ENCODE data around the gene ZFP92.
A peak's percentile ranks its signal among the peaks of the same experiment; 100 is the strongest.

Gene ZFP92, protein sequence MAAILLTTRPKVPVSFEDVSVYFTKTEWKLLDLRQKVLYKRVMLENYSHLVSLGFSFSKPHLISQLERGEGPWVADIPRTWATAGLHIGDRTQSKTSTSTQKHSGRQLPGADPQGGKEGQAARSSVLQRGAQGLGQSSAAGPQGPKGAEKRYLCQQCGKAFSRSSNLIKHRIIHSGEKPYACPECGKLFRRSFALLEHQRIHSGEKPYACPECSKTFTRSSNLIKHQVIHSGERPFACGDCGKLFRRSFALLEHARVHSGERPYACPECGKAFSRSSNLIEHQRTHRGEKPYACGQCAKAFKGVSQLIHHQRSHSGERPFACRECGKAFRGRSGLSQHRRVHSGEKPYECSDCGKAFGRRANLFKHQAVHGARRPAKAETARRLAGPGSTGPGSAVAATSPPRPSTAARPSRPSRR

DNA sequence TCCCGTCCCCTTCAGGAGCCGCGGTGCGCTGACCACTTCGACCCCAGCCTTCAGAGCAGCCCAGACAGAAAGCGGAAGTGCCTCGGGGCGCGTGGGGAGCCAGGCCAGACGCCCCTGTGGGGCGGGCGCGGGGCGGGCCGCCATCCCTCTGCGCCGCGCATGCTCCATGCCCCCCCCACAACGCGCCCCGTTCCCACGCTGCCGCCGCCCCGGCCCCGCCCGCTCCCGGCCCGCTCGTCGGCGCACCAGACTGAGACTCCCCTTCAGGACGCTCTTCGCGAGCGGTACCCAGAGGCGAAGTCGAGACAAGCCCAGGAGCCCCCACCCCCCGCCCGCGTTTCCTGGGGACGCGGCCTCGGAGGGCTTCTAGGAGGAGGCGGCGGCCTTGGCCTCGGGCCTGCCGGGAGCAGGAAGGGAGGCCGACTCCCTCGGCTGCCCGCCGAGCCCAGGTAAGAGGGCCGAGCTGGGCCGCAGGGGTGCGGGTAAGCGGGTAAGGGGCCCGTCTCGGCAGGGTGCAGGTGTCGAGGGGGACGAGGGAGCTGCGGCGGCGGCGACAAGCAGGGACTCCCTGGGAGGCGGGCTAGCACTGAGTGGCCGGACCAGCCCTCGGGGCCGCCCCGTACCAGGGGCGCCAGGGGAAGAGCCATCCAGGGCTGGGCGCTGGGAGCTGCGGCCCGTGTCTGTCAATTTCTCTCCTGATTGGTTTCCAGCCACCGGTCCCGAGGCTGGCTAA, at the start of gene ZFP92:
TSS of gene ZFP92 (plus strand) at position 218 of the 733 bp plus-strand sequence. CDS start 6,851 bp downstream, outside the sequence.
- H3K4me3 Mint-ChIP-seq, result peak within 1 kb of the TSS; percentile 78 to 84
- H3K9me3 Mint-ChIP-seq, result no peaks in the 10 kb centered on the region
- H3K27ac Mint-ChIP-seq, result peak within 1 kb of the TSS in 1 of 2 donors; percentile 86
- H3K27me3 Mint-ChIP-seq, result peaks cover 8% of the 10 kb centered on the region
- ATAC-seq, result peak; percentile 64
- DNase-seq, result peak; percentile 18 to 36
- peaks cover 20% of the 10 kb centered on the region for H3K4me1 Mint-ChIP-seq

DNA sequence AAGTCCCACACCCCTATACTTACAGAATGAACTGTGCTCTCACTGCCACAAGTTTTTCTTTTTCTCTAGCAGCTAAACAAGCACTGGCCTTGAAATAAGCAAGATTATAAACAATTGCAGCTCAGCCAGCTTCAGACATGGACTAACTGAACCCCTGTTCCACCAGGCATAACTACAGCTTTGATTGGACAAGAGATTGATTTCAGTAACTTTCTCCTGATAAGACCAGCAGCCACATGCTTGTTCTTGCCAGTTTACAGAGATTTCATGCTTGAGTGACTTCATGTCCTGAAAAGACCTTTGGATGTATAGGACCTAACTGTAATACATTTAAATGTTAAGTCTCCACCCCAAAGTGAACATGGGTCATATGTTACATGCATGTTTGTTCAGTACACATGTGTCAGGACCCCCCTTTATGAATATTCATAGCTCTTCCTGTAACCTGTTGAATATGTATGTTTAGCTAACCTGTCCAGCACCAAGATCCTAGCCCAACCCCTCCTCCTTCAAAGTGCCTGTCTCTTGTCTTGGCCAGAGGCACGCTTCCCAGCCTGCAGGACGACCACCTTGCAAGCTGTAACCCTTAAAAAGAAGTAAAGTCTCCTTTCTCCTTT, 49.4 kb upstream of the ZFP92 start:
- DNase-seq, result no peak
- no peak overlapping the region for H3K4me3 Mint-ChIP-seq
- no peaks in the 10 kb centered on the region for H3K4me1 Mint-ChIP-seq
- H3K9me3 Mint-ChIP-seq, result peaks cover 5% of the 10 kb centered on the region in 2 donors
- ATAC-seq, result no peak
- no peak overlapping the region for H3K27ac Mint-ChIP-seq
- H3K27me3 Mint-ChIP-seq, result no peaks in the 10 kb centered on the region

DNA sequence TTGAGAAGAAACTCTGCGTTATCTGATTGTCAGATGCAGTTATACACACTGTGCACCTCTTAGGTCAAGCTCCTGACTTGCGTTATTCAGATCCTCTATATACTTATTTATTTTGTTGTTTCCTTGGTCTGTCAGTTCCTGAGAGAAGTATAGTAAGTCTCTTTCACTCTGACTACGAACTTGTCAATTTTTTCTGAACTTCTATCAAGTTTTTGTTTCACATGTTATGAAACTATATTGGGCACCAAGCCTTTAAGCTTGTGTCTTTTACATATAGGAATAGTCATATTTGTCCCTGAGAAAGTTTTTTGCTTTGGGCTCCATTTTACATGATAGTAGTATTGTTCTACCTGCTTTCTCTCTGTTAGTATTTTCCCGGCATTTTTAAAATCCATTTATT, 45.6 kb upstream of the ZFP92 start:
- Mint-ChIP-seq H3K27ac (no peak overlapping the region), H3K9me3 (no peaks in the 10 kb centered on the region), H3K4me3 (no peak overlapping the region), H3K27me3 (no peaks in the 10 kb centered on the region), H3K4me1 (peaks cover 4% of the 10 kb centered on the region)
- DNase-seq, result no peak
- ATAC-seq, result no peak

DNA sequence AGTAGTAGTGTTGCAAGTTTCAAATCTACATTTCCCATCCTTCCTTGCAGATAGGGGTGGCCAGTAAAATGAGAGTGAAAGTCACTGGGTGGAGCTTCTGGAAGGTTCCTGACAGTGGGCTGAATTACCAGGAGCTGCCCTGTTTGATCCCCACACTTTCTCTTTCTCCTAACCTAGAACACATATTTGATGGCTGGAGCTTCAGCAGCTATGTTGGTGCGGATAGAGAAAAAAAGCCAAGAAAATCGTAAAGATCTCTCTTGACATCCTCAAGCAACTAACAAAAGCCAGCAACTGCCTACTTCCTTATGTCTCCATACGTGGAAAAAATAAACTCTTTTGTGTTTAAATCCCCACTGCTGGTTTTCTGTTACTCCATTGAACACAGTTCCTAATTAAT, 45.2 kb upstream of the ZFP92 start:
- peaks cover 6% of the 10 kb centered on the region for H3K4me1 Mint-ChIP-seq
- H3K4me3 Mint-ChIP-seq, result no peak overlapping the region
- ATAC-seq (no peak), DNase-seq (no peak)
- no peaks in the 10 kb centered on the region for H3K27me3 Mint-ChIP-seq
- no peak overlapping the region for H3K27ac Mint-ChIP-seq
- H3K9me3 Mint-ChIP-seq, result no peaks in the 10 kb centered on the region

DNA sequence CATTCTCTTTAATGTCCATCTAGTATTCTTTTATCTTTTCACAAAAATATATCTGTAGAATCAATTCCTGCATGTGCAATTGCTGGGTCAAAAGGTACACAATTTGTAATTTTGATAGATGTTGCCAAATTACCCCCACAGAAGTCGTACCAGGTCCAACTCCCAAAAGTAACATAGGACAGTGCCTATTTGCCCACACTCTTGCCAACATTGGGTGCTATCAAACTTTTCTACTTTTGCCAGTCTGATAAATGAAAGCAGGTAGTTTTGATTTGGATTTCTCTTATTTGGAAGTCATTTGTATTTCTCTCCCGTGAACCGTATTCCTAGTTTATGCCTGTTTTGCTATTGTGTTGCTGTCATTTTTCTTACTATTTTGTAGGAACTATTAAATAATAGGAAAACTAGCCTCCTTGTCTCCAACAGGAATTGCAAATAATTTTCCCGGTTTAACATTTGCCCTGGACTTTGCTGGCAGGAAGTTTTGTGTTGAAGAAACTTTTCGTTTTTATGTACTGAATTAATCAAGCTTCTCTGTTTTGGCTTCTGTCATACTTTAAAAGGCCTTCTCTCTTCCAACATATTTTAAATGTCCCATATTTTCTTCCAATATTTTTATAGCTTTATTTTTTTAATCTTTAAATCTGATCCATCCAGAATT, 44.3 kb upstream of the ZFP92 start:
- Mint-ChIP-seq H3K4me1 (peaks cover 6% of the 10 kb centered on the region), H3K27ac (no peak overlapping the region), H3K27me3 (no peaks in the 10 kb centered on the region), H3K9me3 (no peaks in the 10 kb centered on the region), H3K4me3 (no peak overlapping the region)
- DNase-seq (no peak), ATAC-seq (no peak)

DNA sequence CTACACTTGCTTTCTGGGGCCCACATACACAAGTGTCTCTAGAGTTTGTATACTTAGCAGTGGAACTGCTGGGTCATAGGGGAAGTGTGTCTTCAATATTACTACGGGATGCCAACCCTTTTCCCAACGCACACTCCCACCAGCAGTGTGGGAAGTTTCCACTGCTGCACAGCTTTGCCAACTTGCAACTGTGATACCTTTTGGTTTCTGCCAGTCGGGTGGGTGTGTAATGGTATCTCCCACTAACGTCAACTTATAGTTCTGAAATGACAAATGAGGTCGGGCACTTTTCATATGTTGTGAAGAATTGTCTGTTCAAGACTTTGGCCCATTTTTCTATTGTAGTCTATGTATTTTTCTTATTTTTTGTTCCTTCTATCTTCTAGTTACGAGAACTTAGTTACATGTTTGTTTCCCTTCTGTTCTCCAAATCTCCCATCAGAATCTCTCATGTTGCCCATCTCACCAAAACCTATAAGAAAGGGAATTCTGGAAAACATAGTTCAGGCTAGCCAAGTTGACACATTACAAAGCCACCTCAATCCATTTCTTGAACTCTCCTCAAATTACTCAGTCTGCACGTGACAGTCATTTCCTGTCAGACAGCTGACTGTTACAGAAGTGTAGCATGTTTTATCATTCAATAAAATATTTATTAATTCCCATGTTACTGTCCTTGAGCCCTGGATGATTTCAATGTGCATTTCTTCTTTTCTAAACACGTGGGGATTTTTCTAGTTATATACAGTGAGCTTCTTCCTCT, 40.8 kb upstream of the ZFP92 start:
- DNase-seq, result no peak
- no peak for ATAC-seq
- Mint-ChIP-seq H3K4me3 (no peak overlapping the region), H3K27me3 (no peaks in the 10 kb centered on the region), H3K27ac (peak overlapping the region in 1 of 2 donors; percentile 59), H3K4me1 (peaks cover 6% of the 10 kb centered on the region), H3K9me3 (no peaks in the 10 kb centered on the region)

DNA sequence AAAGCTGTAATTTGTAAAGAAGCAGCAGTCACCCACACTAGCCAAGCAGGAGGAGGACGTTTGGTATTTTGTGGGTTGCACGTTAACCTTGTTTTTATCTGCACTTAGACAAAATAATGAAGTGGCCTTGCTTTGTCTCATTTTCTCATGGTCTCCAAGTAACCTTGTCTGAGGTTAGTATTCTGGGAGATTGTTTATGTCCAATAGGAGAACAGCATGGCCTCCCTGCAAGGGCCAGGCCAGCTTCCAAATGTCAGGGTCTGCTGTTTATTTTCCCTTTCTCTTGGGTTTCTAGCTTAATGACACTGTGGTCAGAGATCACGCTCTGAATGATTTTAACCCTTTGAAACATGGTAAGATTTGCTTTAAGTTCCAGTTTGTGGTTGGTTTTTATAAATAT, 40.0 kb upstream of the ZFP92 start:
- no peak for DNase-seq
- Mint-ChIP-seq H3K27me3 (no peaks in the 10 kb centered on the region), H3K27ac (no peak overlapping the region), H3K9me3 (no peaks in the 10 kb centered on the region), H3K4me1 (peaks cover 6% of the 10 kb centered on the region), H3K4me3 (no peak overlapping the region)
- no peak for ATAC-seq

DNA sequence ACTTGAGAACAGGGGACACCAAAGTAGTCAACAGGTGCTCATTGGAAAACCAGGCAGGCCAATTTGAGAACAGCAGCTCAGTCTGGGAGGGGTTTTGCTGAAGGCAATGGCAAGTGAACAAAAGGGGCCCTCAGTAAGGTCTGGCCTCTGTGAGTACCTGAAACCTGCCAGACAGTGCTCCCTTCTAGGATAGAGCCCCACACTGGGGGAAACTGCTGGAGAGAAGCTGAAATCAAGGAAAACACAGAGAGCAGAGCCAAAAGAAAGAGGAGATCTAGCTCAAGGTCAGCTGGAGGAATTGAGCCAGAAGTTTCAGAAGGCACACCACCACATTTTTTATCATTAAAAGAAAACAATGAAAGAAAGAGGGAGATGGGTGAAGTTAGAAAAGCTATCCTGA, 38.3 kb upstream of the ZFP92 start:
- Mint-ChIP-seq H3K27me3 (no peaks in the 10 kb centered on the region), H3K4me1 (peaks cover 6% of the 10 kb centered on the region), H3K27ac (no peak overlapping the region), H3K9me3 (no peaks in the 10 kb centered on the region), H3K4me3 (no peak overlapping the region)
- ATAC-seq, result no peak
- no peak for DNase-seq

DNA sequence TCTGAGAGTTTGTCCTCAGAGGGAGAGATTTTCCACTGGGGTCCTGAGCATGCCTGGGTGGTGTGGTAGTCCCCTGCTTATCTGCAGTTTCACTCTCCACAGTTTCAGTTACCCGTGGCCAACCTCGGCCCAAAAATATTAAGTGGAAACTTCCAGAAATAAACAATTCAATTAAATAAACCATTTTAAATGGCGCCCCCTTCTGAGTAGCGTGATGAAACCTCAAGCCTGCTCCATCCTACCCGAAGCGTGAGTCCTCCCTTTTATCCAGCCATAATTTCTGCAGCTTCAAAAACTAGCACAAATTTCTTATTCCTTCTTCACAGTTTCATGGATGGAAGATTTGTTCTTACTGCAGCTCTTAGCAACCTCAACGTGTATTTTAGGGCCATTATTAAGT, 36.8 kb upstream of the ZFP92 start:
- no peaks in the 10 kb centered on the region for H3K27me3 Mint-ChIP-seq
- no peak overlapping the region for H3K27ac Mint-ChIP-seq
- H3K4me3 Mint-ChIP-seq, result no peak overlapping the region
- H3K4me1 Mint-ChIP-seq, result peaks cover 6% of the 10 kb centered on the region
- no peak for ATAC-seq
- no peaks in the 10 kb centered on the region for H3K9me3 Mint-ChIP-seq
- DNase-seq, result no peak

DNA sequence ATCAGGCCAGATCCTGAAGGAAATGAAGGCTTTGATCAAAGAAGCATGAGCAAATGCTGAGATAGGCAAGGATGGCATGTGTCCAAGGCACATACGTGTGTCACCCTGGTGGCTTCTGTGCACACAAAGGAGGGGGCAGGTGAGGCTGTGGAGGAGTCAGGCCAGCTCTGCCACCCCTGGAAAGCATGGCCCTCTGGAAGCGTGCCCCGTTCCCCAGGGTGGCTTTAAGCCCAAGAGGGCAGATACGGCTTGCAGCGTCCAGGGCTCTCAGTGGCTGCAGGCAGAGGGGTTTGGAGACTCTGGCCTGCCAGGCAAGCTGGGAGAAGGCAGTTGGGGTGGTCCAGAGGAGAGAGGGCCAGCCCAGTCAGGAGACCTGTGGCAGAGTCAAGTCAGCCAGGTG, 35.7 kb upstream of the ZFP92 start:
- ATAC-seq (no peak), DNase-seq (no peak)
- H3K4me3 Mint-ChIP-seq, result no peak overlapping the region
- H3K27me3 Mint-ChIP-seq, result no peaks in the 10 kb centered on the region
- H3K27ac Mint-ChIP-seq, result no peak overlapping the region
- peaks cover 4% of the 10 kb centered on the region for H3K4me1 Mint-ChIP-seq
- no peaks in the 10 kb centered on the region for H3K9me3 Mint-ChIP-seq

DNA sequence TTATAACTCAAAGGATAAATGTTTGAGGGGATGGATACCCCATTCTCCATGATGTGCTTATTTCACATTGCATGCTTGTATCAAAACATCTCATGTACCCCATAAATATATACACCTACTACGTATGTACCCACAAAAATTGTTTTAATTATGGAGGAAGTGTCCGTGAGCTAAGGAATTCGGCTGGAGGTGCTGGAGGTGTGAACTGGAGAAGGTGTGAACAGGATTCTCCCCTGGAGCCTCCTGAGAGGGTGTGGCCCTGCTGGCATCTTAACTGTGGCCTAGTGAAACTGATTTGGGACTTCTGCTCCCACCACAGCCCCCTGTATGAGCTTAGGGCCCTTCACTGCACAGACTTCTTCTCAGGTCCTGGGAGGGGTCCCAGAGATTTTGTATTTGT, 33.5 kb upstream of the ZFP92 start:
- ATAC-seq, result no peak
- no peak for DNase-seq
- no peak overlapping the region for H3K27ac Mint-ChIP-seq
- H3K4me1 Mint-ChIP-seq, result no peaks in the 10 kb centered on the region
- H3K27me3 Mint-ChIP-seq, result no peaks in the 10 kb centered on the region
- H3K9me3 Mint-ChIP-seq, result no peaks in the 10 kb centered on the region
- H3K4me3 Mint-ChIP-seq, result no peak overlapping the region

DNA sequence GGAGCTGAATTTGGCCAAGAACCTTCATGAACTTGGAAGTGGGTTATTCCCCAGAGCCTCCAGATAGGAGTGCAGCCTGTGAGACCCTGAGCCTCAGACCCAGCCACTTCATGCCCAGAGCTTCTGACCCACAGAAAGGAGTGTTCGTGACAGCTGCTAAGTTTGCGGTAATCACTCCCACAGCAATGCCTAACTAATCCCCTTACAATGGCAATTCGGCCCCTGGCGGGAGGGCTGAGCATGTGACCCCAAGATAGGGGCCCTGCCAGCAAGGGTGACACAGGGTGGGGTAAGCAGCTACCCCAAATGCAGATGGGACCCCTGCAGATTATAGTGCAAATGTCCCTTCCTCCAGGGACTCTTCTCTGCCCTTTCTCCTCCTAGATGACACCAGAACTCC, 32.7 kb upstream of the ZFP92 start:
- H3K4me3 Mint-ChIP-seq, result no peak overlapping the region
- ATAC-seq (no peak), DNase-seq (no peak)
- H3K9me3 Mint-ChIP-seq, result no peaks in the 10 kb centered on the region
- no peaks in the 10 kb centered on the region for H3K4me1 Mint-ChIP-seq
- no peaks in the 10 kb centered on the region for H3K27me3 Mint-ChIP-seq
- H3K27ac Mint-ChIP-seq, result no peak overlapping the region

DNA sequence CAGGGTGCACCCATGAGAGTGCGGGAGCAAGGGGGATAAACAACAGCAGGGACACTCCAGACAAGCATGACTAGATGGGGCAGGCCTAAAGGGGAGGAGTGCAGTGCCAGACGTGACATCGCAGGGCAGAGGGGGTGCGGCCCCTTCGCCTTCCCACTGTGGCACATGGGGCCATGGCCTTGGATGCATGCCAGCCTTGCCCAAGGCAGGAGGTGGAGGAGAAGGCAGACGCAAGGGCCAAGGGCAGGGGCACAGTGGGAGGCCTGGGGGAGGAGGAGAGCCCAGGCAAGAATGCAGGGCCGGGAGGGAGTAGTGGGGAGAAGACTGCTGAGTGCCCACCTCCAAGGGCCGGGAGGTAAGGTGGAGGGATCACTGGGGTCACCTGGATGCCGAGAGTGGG, 31.8 kb upstream of the ZFP92 start:
- DNase-seq, result no peak
- Mint-ChIP-seq H3K9me3 (no peaks in the 10 kb centered on the region), H3K27ac (no peak overlapping the region), H3K4me3 (no peak overlapping the region), H3K27me3 (no peaks in the 10 kb centered on the region), H3K4me1 (no peaks in the 10 kb centered on the region)
- ATAC-seq, result no peak

DNA sequence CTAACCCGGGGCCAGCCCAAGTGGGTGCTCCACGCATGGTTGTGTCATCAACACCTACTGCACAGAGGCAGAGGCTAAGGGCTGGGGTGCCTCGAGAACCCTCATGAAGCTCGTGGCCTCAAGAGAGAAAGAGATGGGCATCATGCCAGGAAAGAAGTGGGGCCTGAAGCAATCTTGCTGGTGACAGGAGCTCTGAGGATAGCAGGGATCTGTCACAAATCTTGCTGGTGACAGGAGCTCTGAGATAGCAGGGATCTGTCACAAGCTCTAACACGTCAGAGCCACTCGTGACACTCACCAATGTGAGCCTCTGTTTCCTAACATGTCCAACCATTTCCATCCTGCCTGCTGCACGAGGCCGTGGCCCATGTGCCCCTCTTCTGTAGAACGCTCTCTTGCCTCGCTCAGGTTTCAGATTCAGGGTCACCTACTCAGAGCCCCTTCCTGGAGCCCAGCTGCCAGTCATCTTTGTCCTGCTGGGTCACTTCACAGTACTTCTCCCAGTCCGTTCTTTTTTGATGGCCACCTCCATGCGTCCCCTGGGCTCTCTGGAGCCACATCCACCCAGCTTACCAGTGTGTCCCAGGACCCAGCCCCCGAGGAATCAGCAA, 31.2 kb upstream of the ZFP92 start:
- no peak overlapping the region for H3K4me3 Mint-ChIP-seq
- H3K27ac Mint-ChIP-seq, result no peak overlapping the region
- H3K9me3 Mint-ChIP-seq, result no peaks in the 10 kb centered on the region
- H3K4me1 Mint-ChIP-seq, result no peaks in the 10 kb centered on the region
- DNase-seq, result no peak
- H3K27me3 Mint-ChIP-seq, result no peaks in the 10 kb centered on the region
- no peak for ATAC-seq

DNA sequence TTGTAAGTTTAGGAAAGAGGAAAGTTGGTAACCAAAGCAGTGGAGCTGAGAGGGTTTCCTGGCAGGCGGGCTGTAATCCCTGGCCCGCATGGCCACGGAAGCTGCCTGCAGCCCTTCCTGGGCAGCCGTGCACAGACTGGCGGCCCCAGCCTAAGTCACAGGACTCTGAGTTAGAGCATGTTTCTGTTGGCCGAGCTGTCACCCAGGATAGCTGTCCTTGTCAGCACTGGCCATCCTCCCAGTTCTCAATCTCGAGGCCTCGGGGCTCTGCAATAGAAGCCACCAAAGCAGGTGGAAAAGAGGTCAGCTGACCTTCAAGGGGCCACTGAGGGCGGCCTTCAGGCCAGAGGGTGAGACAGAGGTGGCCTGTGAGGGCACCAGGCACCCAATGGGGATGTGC, 30.6 kb upstream of the ZFP92 start:
- no peak overlapping the region for H3K27ac Mint-ChIP-seq
- no peaks in the 10 kb centered on the region for H3K27me3 Mint-ChIP-seq
- no peaks in the 10 kb centered on the region for H3K9me3 Mint-ChIP-seq
- H3K4me1 Mint-ChIP-seq, result no peaks in the 10 kb centered on the region
- DNase-seq, result no peak
- H3K4me3 Mint-ChIP-seq, result no peak overlapping the region
- no peak for ATAC-seq
